Body of pancreas (tissue), 4 donors: ENCODE data around the gene PTPRN2.

Source experiments
- POLR2A ChIP-seq, 3 donors: fragments of 450-650 bp; IDR thresholded peaks; one replicate each; pipeline ENCODE4 v1.6.1; 2016; ENCODE audit warnings: antibody characterized with exemption in 3 of 3, mild to moderate bottlenecking in 2 of 3
- TF ChIP-seq, protein P1 (sequence below), 7 experiments: fragments of 450-650 bp in 4 of 7; fragments of 200-600 bp in 3 of 7; sonication (generic) in 3 of 7; IDR thresholded peaks; one replicate each; pipeline ENCODE4 v1.5.1; 2016 to 2019; ENCODE audit warnings: antibody characterized with exemption in 7 of 7

GRCh38 chr7:157651366-157652160, 936.1 kb downstream of the PTPRN2 start:
- no peak for TF ChIP-seq POLR2A (IDR thresholded peaks at IDR 0.05)
- TF ChIP-seq, protein P1, sequence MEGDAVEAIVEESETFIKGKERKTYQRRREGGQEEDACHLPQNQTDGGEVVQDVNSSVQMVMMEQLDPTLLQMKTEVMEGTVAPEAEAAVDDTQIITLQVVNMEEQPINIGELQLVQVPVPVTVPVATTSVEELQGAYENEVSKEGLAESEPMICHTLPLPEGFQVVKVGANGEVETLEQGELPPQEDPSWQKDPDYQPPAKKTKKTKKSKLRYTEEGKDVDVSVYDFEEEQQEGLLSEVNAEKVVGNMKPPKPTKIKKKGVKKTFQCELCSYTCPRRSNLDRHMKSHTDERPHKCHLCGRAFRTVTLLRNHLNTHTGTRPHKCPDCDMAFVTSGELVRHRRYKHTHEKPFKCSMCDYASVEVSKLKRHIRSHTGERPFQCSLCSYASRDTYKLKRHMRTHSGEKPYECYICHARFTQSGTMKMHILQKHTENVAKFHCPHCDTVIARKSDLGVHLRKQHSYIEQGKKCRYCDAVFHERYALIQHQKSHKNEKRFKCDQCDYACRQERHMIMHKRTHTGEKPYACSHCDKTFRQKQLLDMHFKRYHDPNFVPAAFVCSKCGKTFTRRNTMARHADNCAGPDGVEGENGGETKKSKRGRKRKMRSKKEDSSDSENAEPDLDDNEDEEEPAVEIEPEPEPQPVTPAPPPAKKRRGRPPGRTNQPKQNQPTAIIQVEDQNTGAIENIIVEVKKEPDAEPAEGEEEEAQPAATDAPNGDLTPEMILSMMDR (IDR thresholded peaks at IDR 0.05), result no peak
